MM.1S (cell line): ENCODE results near the gene ARID4A.

Source experiments
- EZH2 ChIP-seq: fragments of 300-600 bp; sonication (generic); optimal IDR thresholded peaks from 2 replicates; pipeline ENCODE3; 2017; ENCODE audit warnings: low read depth, mild to moderate bottlenecking, antibody characterized with exemption, low read length, mixed read lengths
- EZH2phosphoT487 ChIP-seq: fragments of 300-600 bp; sonication (generic); IDR thresholded peaks from 2 replicates; pipeline ENCODE4 v1.6.1; 2018; ENCODE audit warnings: antibody characterized with exemption, low read length
- TF ChIP-seq, protein P1 (sequence below): fragments of 300-600 bp; sonication (generic); IDR thresholded peaks from 2 replicates; pipeline ENCODE4 v1.5.1; 2016; ENCODE audit warnings: antibody characterized with exemption, low read length, mixed read lengths

DNA sequence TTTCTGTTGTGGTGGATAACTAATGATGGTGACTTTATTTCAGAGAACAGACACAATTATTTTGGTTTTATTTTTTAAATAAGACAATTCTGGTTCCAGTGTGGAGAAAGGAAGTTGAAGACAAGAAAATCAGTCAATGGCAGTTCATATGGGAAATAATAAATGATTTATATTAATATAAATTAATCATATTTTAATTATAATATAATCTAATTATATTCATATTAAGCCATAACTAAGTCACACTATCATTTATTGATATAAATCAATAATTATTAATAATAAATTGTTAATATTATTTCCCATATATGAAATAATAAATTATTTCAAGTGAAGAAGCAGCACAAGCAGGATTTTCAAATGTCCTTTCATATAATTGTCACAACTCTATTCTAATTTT lies 100.1 kb downstream of the ARID4A start:
- TF ChIP-seq, protein P1, sequence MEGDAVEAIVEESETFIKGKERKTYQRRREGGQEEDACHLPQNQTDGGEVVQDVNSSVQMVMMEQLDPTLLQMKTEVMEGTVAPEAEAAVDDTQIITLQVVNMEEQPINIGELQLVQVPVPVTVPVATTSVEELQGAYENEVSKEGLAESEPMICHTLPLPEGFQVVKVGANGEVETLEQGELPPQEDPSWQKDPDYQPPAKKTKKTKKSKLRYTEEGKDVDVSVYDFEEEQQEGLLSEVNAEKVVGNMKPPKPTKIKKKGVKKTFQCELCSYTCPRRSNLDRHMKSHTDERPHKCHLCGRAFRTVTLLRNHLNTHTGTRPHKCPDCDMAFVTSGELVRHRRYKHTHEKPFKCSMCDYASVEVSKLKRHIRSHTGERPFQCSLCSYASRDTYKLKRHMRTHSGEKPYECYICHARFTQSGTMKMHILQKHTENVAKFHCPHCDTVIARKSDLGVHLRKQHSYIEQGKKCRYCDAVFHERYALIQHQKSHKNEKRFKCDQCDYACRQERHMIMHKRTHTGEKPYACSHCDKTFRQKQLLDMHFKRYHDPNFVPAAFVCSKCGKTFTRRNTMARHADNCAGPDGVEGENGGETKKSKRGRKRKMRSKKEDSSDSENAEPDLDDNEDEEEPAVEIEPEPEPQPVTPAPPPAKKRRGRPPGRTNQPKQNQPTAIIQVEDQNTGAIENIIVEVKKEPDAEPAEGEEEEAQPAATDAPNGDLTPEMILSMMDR, result no peak
- TF ChIP-seq EZH2 (no peak), EZH2phosphoT487 (no peak)
